CD4-positive, alpha-beta T cell treated with Interleukin-4 for 1 hour (primary cell): ENCODE measurements around the gene TCAF1.

Source experiments
- DNase-seq, 2 donors: peaks; one replicate each; pipeline ENCODE4 v3.0.0-alpha.2; 2020 to 2022

TCAF1 gene

GRCh38 chr7:143901668-143902331, at the start of gene TCAF1:
TCAF1 (minus strand) TSS chr7:143902176; CDS start chr7:143876608, 25,568 bp downstream.
- peak; percentile 89 to 91 for DNase-seq

- DNase-seq, result no peak
These were observed 46.8 kb upstream of the TCAF1 start for GRCh38 chr7:143948733-143949132.

GRCh38 chr7:143947111-143947510, 45.1 kb upstream of the TCAF1 start:
- no peak for DNase-seq

- DNase-seq, result no peak
These were observed 43.4 kb upstream of the TCAF1 start for GRCh38 chr7:143945423-143945822.

GRCh38 chr7:143938379-143939243, 36.6 kb upstream of the TCAF1 start:
- DNase-seq, result no peak

- DNase-seq, result no peak
These were observed 34.4 kb upstream of the TCAF1 start for GRCh38 chr7:143936087-143937009.

- no peak for DNase-seq
These were observed 32.8 kb upstream of the TCAF1 start, which contains the start of gene OR2F2 for GRCh38 chr7:143934526-143935325. OR2F2 (plus strand) TSS chr7:143935233; CDS start chr7:143935233, 0 bp downstream.

- no peak for DNase-seq
These were observed 29.8 kb upstream of the TCAF1 start for GRCh38 chr7:143931739-143932138.

GRCh38 chr7:143929224-143929920, 27.4 kb upstream of the TCAF1 start:
- no peak for DNase-seq

GRCh38 chr7:143924851-143925250, 22.9 kb upstream of the TCAF1 start:
- DNase-seq, result no peak

- DNase-seq, result no peak
These were observed 13.1 kb upstream of the TCAF1 start for GRCh38 chr7:143914938-143915652.

- DNase-seq, result no peak
These were observed 12.1 kb upstream of the TCAF1 start for GRCh38 chr7:143913945-143914615.

- no peak for DNase-seq
These were observed 8.7 kb upstream of the TCAF1 start for GRCh38 chr7:143910473-143911248.

GRCh38 chr7:143909863-143910262, 7.9 kb upstream of the TCAF1 start:
- DNase-seq, result no peak

GRCh38 chr7:143908120-143908519, 6.1 kb upstream of the TCAF1 start:
- no peak for DNase-seq

- no peak for DNase-seq
These were observed 4.9 kb upstream of the TCAF1 start for GRCh38 chr7:143906895-143907294.

GRCh38 chr7:143906151-143906550, 4.2 kb upstream of the TCAF1 start:
- DNase-seq, result no peak

- DNase-seq, result no peak
These were observed 3.5 kb upstream of the TCAF1 start for GRCh38 chr7:143905509-143905908.

- no peak for DNase-seq
These were observed 440 bp upstream of the TCAF1 start for GRCh38 chr7:143902332-143902899.
